Glutamatergic neuron (in vitro differentiated cells): ENCODE data around the gene DUS1L. TPM values are rescaled to one million over a fixed set of nuclear protein-coding genes. Genes with fewer than 3 reads are reported as not detected.

Experiments
- DNase-seq: peaks from one replicate; pipeline ENCODE4 v3.0.0; 2022
- H3K27ac Mint-ChIP-seq: one replicate; pipeline ENCODE4 v1.8.0; 2020; ENCODE audit warnings: mild to moderate bottlenecking, mixed read lengths, inconsistent platforms; ENCODE audit not compliant: unreplicated experiment
- H3K27me3 Mint-ChIP-seq: one replicate; pipeline ENCODE4 v1.8.0; 2020; ENCODE audit warnings: mild to moderate bottlenecking, moderate library complexity, mixed read lengths, inconsistent platforms; ENCODE audit not compliant: unreplicated experiment
- H3K36me3 Mint-ChIP-seq: one replicate; pipeline ENCODE4 v1.8.0; 2020; ENCODE audit warnings: mild to moderate bottlenecking, mixed read lengths, inconsistent platforms; ENCODE audit not compliant: unreplicated experiment
- H3K4me1 Mint-ChIP-seq: one replicate; pipeline ENCODE4 v1.8.0; 2020; ENCODE audit warnings: mild to moderate bottlenecking, low read depth, mixed read lengths, inconsistent platforms; ENCODE audit not compliant: unreplicated experiment
- H3K4me3 Mint-ChIP-seq: one replicate; pipeline ENCODE4 v1.8.0; 2020; ENCODE audit warnings: mild to moderate bottlenecking, mixed read lengths, inconsistent platforms; ENCODE audit not compliant: unreplicated experiment
- H3K9me3 Mint-ChIP-seq: one replicate; pipeline ENCODE4 v1.8.0; 2020; ENCODE audit warnings: mild to moderate bottlenecking, moderate library complexity, mixed read lengths, inconsistent platforms; ENCODE audit not compliant: unreplicated experiment
- CTCF ChIP-seq: fragments of 200-600 bp; sonication (generic); IDR thresholded peaks from one replicate; pipeline ENCODE4 v1.5.0; 2021; ENCODE audit not compliant: partially characterized antibody, unreplicated experiment
- total RNA-seq: library from RNA; stranded (reverse); fragmentation: NEBNext Ultra II Directional; extraction: Animal tissue kit (Norgen Biotek cat#: 25700); gene quantifications from one replicate; pipeline ENCODE4 v1.2.1, GENCODE V29; 2021; ENCODE audit not compliant: unreplicated experiment

The DUS1L gene
- total RNA-seq, 1 donor from 2014 or later, result 122 TPM

GRCh38 chr17:82094931-82095776 is 29.6 kb upstream of the DUS1L start:
- no peak for TF ChIP-seq CTCF
- H3K27me3 Mint-ChIP-seq, result peaks cover 5% of the 10 kb centered on the region
- no peak for DNase-seq
- H3K36me3 Mint-ChIP-seq, result no peaks in the 10 kb centered on the region
- H3K9me3 Mint-ChIP-seq, result peaks cover 6% of the 10 kb centered on the region
- peaks cover 3% of the 10 kb centered on the region for H3K4me1 Mint-ChIP-seq
- no peak overlapping the region for H3K27ac Mint-ChIP-seq
- peak overlapping the region; percentile 87 for H3K4me3 Mint-ChIP-seq

- Mint-ChIP-seq H3K27ac (no peak overlapping the region), H3K36me3 (no peaks in the 10 kb centered on the region), H3K4me1 (peaks cover 3% of the 10 kb centered on the region), H3K9me3 (no peaks in the 10 kb centered on the region), H3K4me3 (no peak overlapping the region), H3K27me3 (no peaks in the 10 kb centered on the region)
- no peak for DNase-seq
- no peak for TF ChIP-seq CTCF
Observed at GRCh38 chr17:82092995-82093751, 27.6 kb upstream of the DUS1L start.

GRCh38 chr17:82092628-82092994 is 27.0 kb upstream of the DUS1L start:
- no peaks in the 10 kb centered on the region for H3K9me3 Mint-ChIP-seq
- H3K27ac Mint-ChIP-seq, result no peak overlapping the region
- DNase-seq, result peak; percentile 12
- H3K4me1 Mint-ChIP-seq, result peaks cover 3% of the 10 kb centered on the region
- TF ChIP-seq CTCF, result no peak
- no peaks in the 10 kb centered on the region for H3K27me3 Mint-ChIP-seq
- H3K4me3 Mint-ChIP-seq, result no peak overlapping the region
- no peaks in the 10 kb centered on the region for H3K36me3 Mint-ChIP-seq

- no peak overlapping the region for H3K4me3 Mint-ChIP-seq
- no peaks in the 10 kb centered on the region for H3K9me3 Mint-ChIP-seq
- no peaks in the 10 kb centered on the region for H3K36me3 Mint-ChIP-seq
Observed at GRCh38 chr17:82092094-82092586, 26.5 kb upstream of the DUS1L start.

More at GRCh38 chr17:82092094-82092586, 26.5 kb upstream of the DUS1L start:
- Mint-ChIP-seq H3K27ac (no peak overlapping the region), H3K4me1 (peaks cover 3% of the 10 kb centered on the region), H3K27me3 (no peaks in the 10 kb centered on the region)
- DNase-seq, result peak; percentile 9
- no peak for TF ChIP-seq CTCF
